ENCODE results near the gene POLR2I.

GRCh38 chr19:36079389-36079945, 35.2 kb downstream of the POLR2I start:
- TF ChIP-seq GATA2 (IDR thresholded peaks at IDR 0.05; ENCODE audit: low read depth, low read length) = no peak
- TF ChIP-seq GATA3 (IDR thresholded peaks at IDR 0.05; ENCODE audit: low read depth, low read length) = no peak
